Subcutaneous adipose tissue (tissue), 4 donors: ENCODE measurements around the gene KCNJ6. TPM values are rescaled to one million over a fixed set of nuclear protein-coding genes. Genes with fewer than 3 reads are reported as not detected.

Source experiments
- total RNA-seq, 4 donors: library from RNA; depleted of rRNA; stranded (reverse); fragments of >200 nt; gene quantifications; one replicate each; pipeline ENCODE4 v1.1.0, GENCODE V29; 2016
- TF ChIP-seq, protein P1 (sequence below): fragments of 450-650 bp; IDR thresholded peaks from one replicate; pipeline ENCODE4 v1.5.1; 2016; ENCODE audit warnings: low read depth, mild to moderate bottlenecking, control low read depth, antibody characterized with exemption, moderate library complexity

KCNJ6 gene
- total RNA-seq, 4 donors from 2014 or later, result not detected

DNA sequence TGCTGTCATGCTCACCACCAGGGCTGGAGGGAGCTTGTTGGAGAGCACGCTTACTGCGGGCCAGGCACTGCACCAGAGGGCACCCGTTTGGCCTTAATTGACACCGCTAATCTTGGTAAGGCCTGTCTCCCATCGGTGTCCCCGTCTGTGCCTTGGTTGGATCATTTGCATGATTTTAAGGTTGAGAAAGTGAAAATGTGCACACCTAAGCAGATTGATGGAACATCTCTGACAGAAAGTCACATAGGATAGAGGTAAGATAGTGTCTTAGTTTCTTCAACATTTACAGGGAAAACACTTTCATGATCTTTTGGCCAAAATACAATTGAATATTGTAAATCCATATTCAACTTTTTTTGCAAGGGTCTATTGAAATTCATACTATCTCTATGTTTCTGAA, 255.5 kb downstream of the KCNJ6 start:
- TF ChIP-seq, protein P1, sequence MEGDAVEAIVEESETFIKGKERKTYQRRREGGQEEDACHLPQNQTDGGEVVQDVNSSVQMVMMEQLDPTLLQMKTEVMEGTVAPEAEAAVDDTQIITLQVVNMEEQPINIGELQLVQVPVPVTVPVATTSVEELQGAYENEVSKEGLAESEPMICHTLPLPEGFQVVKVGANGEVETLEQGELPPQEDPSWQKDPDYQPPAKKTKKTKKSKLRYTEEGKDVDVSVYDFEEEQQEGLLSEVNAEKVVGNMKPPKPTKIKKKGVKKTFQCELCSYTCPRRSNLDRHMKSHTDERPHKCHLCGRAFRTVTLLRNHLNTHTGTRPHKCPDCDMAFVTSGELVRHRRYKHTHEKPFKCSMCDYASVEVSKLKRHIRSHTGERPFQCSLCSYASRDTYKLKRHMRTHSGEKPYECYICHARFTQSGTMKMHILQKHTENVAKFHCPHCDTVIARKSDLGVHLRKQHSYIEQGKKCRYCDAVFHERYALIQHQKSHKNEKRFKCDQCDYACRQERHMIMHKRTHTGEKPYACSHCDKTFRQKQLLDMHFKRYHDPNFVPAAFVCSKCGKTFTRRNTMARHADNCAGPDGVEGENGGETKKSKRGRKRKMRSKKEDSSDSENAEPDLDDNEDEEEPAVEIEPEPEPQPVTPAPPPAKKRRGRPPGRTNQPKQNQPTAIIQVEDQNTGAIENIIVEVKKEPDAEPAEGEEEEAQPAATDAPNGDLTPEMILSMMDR, result no peak

DNA sequence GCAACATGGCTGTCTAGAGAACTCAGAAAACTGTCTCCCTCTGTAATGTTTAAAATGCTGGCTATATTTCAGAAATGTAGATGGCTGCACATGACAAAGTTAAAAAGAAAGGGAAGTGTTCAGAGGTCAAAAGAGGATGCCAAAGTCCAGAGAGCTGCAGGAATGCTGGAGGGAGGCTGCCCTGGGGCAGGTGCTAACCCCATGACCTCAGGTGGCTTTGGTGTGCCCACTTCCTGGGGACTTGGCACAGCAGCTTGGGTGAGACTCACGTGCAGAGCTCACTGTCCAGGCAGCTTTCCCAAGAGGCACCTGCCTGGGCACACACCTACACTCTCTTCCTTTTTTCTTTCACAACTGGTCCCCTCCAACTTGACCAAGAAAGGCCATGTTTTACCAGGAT, 256.4 kb downstream of the KCNJ6 start:
- TF ChIP-seq, protein P1, result no peak

DNA sequence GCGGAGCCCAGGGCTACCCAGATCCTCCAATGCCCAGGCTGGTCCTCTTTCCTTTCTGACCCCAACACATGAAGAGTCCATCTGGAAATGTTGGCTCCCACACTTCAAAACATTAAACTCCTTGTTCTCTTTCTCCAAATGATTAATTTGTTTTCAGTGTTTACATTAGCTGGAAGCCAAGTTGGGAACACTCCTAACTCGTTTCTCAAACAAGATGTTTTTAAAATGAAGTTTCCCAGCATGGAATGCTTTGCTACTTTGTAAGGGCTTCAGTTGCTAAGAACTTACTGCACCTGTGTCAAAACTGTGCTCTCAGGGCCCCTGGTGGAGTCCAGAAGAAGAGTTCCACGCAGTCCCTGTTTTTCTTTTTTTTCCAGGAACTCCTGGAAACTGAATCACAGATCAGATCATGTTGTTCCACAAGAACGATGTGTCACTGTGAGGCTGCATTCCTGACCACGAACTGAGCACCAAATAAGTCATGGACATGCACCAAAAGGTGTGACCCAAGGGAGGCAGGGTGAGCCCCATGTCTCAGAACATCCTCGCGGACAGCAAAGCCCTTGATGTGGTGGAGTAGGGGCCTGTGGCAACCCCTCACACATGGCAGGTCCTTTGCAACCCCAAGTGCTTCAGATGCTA, 257.3 kb downstream of the KCNJ6 start:
- TF ChIP-seq, protein P1, result no peak

DNA sequence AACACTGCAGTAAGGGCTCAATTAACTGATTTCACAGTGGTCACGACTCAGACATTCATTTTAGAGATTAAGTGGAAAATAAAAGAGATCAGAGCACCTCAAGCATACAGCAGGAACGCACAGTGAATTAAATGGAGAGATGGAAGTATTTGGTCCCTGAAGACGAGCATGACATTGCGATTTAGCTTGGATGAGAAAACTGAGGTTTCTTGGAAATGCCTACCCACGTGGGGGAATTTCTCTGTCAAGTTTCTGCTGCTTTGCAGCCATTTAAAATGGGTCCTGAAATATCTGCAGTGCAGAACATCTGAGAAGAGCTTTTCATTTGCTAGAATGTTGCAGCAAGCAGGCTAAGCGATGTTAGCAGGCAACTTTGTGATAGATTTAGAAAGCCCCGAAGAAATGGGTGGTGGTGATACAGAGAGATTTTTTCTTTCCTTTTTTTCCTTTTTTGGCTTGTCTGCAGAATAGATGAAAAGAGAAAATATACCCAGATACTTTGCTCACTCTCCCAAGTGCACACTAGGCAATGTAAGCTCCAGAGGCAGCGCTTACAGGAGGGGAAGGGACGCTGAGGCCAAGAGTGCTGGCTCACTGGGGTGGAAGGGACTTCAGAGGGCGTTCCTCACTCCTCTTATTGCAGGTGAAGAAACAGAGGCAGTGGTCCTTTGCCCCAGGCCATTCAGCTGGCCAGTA, 258.0 kb downstream of the KCNJ6 start:
- TF ChIP-seq, protein P1, result no peak

DNA sequence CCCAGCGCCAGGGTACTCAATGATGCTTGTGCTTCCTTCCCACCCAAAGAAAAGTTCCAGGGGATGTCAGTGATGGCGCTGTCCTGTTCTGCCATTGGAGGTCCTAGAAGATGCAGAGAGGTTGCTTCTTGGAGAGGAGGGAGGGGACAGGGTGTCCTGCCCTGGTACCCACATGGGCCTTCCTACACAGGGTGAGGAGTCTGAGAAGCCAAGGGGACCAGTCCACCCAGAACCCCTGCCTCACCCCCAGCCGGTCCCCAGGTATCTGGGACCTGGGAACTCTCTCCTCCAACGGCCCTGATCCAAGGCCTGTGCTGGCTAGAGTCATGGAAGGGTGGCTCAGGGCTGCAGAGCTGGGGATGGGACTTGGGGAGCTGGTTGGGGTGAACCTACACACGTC, 259.4 kb downstream of the KCNJ6 start:
- TF ChIP-seq, protein P1, result no peak

DNA sequence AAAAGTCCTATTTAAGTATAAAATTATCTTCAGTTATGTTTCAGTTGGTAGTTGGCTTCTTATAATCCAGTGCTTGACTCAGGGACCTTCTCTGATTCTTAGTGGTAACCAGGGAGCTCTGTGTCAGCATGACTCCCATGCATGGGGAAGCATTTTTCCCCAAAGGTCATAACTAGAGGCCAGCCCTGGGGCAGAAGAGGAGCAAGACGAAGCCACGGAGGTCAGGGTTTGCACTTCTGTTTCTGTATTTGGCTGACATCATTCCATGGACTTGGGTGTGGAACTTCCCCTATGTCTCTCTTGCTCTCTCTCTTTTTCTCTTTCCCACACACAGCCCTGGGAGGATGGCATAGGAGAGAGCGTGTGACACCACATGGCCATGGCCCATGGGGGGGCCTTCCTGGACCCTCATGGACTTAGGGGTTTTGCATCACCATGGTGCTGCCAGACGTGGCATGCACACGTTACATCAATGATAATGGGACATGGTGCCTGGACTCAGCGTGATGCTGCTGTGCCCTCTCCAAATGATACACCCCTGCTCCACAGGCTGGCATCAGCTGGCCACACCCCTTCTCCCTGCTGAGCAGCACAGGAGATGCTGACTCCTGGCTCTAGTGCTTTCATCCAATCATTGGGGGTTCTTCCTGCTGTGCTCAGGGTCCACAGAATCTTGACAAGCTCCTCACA, 260.5 kb downstream of the KCNJ6 start:
- TF ChIP-seq, protein P1, result no peak

DNA sequence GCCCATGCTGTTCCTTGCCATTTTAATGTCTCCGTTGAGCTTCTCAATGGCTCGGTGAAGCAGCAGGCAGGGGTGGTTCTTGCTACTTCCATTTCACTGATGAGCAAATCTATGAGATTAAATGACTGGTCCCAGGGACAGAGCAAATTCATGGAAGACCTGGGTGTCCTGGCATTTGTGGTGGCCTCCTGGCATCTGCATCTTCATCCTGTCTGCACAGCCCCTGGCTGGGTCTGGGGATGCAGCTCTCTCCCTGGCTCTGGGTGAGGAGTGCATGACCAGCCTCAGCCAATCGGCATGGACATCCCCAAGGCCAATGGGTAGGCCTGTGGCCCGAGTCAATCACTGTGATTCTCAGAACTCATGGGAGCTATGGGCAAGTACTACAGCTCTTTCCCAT, 261.7 kb downstream of the KCNJ6 start:
- TF ChIP-seq, protein P1, result no peak
